Peyer's patch (tissue), 4 donors: ENCODE results near the gene SLC38A5. TPM values are rescaled to one million over a fixed set of nuclear protein-coding genes. Genes with fewer than 3 reads are reported as not detected.
A peak's percentile ranks its signal among the peaks of the same experiment; 100 is the strongest.

Experiments used
- DNase-seq, 3 donors: peaks; one replicate each; pipeline ENCODE4 v3.0.0-alpha.2; 2017 to 2019
- H3K27ac ChIP-seq, 4 donors: fragments of 200-600 bp; sonication (generic); one replicate each; pipeline ENCODE4 v1.5.1; 2016 to 2019
- H3K27me3 ChIP-seq, 2 donors: fragments of 200-600 bp; sonication (generic); one replicate each; pipeline ENCODE4 v1.5.1; 2019
- H3K36me3 ChIP-seq, 3 donors: fragments of 200-600 bp; sonication (generic); one replicate each; pipeline ENCODE4 v1.5.1; 2016 to 2019
- H3K4me1 ChIP-seq, 4 donors: fragments of 200-600 bp; sonication (generic); one replicate each; pipeline ENCODE4 v1.5.1; 2016 to 2019
- H3K4me3 ChIP-seq, 4 donors: fragments of 200-600 bp; sonication (generic); 1 replicate in 3 of 4; 2 replicates in 1 of 4; pipeline ENCODE4 v1.5.1; 2016 to 2019; ENCODE audit warnings: mild to moderate bottlenecking in 1 of 4
- H3K9me3 ChIP-seq, 4 donors: fragments of 200-600 bp; sonication (generic); one replicate each; pipeline ENCODE4 v1.5.1; 2016 to 2019; ENCODE audit warnings: mild to moderate bottlenecking in 1 of 4
- POLR2A ChIP-seq, 2 donors: fragments of 450-650 bp; IDR thresholded peaks; one replicate each; pipeline ENCODE4 v1.5.1; 2017; ENCODE audit warnings: antibody characterized with exemption in 2 of 2, mild to moderate bottlenecking in 2 of 2, moderate library complexity in 2 of 2
- total RNA-seq, 4 donors: library from RNA; depleted of rRNA; stranded (reverse); fragments of >200 nt; gene quantifications; one replicate each; pipeline ENCODE4 v1.1.0, GENCODE V29; 2016
- TF ChIP-seq, protein P1 (sequence below), 6 experiments: fragments of 450-650 bp in 4 of 6; fragments of 200-600 bp in 2 of 6; sonication (generic) in 1 of 6; IDR thresholded peaks; one replicate each; pipeline ENCODE4 v1.5.1; 2017 to 2019; ENCODE audit warnings: antibody characterized with exemption in 6 of 6, mild to moderate bottlenecking in 3 of 6, moderate library complexity in 1 of 6

The SLC38A5 gene
- total RNA-seq, 4 donors from 2014 or later, result 9.1 to 26.4 (median 10.9) TPM

DNA sequence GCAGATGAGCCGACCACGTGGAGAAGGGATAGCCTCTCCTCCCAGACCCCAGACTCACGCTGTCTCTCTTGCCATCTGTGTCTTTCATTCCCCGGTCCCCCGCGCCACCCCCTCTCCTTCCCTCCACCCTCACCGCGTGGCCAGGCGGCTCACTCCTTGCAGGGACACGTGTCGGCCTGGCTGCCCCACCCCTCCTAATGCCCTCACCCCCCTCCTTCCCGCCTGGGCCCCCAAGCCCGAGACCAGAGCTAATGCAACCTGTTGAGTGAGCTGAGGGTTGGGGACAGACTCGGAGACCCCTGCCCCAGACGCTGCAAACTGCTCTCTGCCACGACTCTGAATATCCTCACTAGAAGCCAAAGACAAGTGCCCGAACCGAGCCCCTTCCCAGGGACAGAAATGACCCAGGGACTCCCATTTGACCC is 1.8 kb downstream of the SLC38A5 start:
- Histone ChIP-seq H3K9me3 (no peaks in the 10 kb centered on the region), H3K27ac (peak overlapping the region in 2 of 4 donors; percentile 22 to 38), H3K36me3 (no peaks in the 10 kb centered on the region), H3K27me3 (no peaks in the 10 kb centered on the region), H3K4me1 (no peaks in the 10 kb centered on the region), H3K4me3 (peak overlapping the region; percentile 35 to 48 (median 42))
- TF ChIP-seq, protein P1, sequence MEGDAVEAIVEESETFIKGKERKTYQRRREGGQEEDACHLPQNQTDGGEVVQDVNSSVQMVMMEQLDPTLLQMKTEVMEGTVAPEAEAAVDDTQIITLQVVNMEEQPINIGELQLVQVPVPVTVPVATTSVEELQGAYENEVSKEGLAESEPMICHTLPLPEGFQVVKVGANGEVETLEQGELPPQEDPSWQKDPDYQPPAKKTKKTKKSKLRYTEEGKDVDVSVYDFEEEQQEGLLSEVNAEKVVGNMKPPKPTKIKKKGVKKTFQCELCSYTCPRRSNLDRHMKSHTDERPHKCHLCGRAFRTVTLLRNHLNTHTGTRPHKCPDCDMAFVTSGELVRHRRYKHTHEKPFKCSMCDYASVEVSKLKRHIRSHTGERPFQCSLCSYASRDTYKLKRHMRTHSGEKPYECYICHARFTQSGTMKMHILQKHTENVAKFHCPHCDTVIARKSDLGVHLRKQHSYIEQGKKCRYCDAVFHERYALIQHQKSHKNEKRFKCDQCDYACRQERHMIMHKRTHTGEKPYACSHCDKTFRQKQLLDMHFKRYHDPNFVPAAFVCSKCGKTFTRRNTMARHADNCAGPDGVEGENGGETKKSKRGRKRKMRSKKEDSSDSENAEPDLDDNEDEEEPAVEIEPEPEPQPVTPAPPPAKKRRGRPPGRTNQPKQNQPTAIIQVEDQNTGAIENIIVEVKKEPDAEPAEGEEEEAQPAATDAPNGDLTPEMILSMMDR (IDR thresholded peaks at IDR 0.05), result no peak
- TF ChIP-seq POLR2A (IDR thresholded peaks at IDR 0.05), result no peak
- DNase-seq, result peak in 2 of 3 donors; percentile 32 to 60

DNA sequence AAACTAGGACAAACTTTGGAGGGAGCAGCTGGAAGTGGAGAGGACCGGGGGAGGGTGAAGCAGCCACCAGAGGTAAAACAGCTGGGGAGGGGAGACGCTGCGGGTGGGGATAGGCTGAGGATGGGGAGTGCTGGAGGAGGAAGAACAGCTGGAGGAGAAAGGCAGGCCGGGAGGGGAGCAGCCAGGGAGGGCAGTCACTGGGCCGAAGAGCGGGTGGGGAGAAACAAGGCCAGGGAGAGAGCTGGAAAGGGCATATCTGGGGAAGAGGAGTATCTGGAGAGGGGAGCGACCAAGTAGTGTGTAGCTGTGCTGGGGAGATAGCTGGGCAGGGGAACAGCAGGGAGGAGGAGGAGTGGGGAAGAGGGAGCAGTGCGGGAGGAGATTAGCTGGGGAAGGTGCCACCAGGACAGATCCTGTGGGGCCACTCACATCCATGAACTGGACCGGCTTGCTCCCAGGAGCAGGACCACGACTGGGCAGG is 2.7 kb downstream of the SLC38A5 start:
- H3K27me3 ChIP-seq, result no peaks in the 10 kb centered on the region
- no peaks in the 10 kb centered on the region for H3K9me3 ChIP-seq
- H3K4me3 ChIP-seq, result no peak overlapping the region
- TF ChIP-seq POLR2A (IDR thresholded peaks at IDR 0.05), result no peak
- TF ChIP-seq, protein P1 (IDR thresholded peaks at IDR 0.05), result no peak
- no peak overlapping the region for H3K27ac ChIP-seq
- H3K4me1 ChIP-seq, result no peaks in the 10 kb centered on the region
- no peaks in the 10 kb centered on the region for H3K36me3 ChIP-seq
- DNase-seq, result no peak

DNA sequence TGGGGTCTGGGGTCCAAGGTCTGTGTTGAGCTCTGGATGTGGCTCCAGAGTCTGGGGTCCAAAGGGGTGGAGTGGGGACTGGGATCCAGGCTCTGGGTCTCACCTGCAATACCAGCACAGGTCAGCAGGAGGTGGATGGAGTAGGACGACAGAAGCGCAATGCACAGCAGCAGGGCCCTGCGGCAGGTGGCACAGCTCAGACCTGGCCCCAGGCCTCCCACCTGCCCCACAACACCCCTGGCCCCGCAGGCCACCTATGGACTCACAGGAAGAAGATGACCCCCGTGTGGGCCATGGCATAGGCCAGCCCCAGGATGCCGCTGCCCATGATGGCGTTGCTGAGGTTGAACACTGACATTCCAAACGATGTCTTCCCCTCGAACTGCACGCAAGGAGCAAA is 3.4 kb downstream of the SLC38A5 start:
- H3K27me3 ChIP-seq, result no peaks in the 10 kb centered on the region
- H3K27ac ChIP-seq, result no peak overlapping the region
- TF ChIP-seq, protein P1 (IDR thresholded peaks at IDR 0.05), result no peak
- TF ChIP-seq POLR2A (IDR thresholded peaks at IDR 0.05), result no peak
- no peak overlapping the region for H3K4me3 ChIP-seq
- H3K9me3 ChIP-seq, result no peaks in the 10 kb centered on the region
- no peaks in the 10 kb centered on the region for H3K36me3 ChIP-seq
- H3K4me1 ChIP-seq, result no peaks in the 10 kb centered on the region
- DNase-seq, result no peak

DNA sequence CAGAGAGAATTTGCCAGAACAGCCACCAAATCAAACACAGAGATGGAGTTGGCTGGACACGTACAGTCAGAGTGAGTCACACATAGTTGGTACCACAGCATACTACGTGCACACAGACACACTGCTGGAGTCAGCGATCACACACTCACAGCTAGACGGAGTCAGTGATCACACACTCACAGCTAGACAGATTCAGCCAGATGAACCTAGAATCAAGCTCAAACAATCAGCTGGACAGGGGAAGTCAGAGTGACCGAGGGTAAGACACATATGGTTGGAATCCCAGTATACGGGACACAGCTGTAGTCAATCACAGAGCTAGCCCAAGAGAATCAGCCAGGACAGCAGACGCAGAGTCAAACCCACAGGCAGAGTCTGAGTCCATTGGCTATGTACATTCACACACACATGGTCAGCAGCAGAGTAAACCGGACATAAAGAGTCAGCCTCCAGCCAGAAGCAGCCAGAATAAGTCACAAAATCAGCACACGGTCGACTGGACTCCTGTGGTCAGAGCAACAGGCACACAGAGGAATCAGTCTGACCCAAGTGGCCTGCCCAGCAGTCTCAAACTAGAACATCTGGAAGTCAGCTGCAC is 4.6 kb downstream of the SLC38A5 start:
- no peak for TF ChIP-seq POLR2A (IDR thresholded peaks at IDR 0.05)
- TF ChIP-seq, protein P1 (IDR thresholded peaks at IDR 0.05), result no peak
- Histone ChIP-seq H3K9me3 (no peaks in the 10 kb centered on the region), H3K4me3 (no peak overlapping the region), H3K36me3 (no peaks in the 10 kb centered on the region), H3K27me3 (no peaks in the 10 kb centered on the region), H3K27ac (no peak overlapping the region), H3K4me1 (no peaks in the 10 kb centered on the region)
- DNase-seq, result no peak

DNA sequence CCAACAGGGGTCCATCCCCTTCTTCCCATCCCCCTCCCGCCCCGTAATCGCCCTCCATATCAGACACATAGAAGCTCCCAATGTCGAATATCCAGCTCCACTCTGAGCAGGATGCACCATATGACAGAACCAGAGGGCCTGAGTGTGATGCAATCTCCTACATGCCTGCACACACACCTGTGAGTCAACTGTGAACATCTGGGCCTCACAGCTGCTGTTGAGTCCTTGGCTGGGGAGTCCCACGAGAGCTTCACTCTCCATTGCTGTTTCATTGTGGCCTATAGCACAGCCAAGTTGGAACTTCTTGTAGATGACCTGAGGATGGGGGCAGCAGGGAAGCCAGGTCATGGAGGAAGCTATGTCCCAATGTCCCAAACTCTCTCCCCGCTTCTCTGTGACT is 8.2 kb downstream of the SLC38A5 start:
- Histone ChIP-seq H3K36me3 (no peaks in the 10 kb centered on the region), H3K4me3 (no peak overlapping the region), H3K9me3 (no peaks in the 10 kb centered on the region), H3K27me3 (no peaks in the 10 kb centered on the region), H3K4me1 (no peaks in the 10 kb centered on the region), H3K27ac (no peak overlapping the region)
- no peak for DNase-seq
- no peak for TF ChIP-seq POLR2A (IDR thresholded peaks at IDR 0.05)
- TF ChIP-seq, protein P1 (IDR thresholded peaks at IDR 0.05), result no peak
